MCF 10A (cell line): Measurements from ENCODE around the gene S1PR4. TPM values are rescaled to one million over a fixed set of nuclear protein-coding genes. Genes with fewer than 3 reads are reported as not detected.
A peak's percentile ranks its signal among the peaks of the same experiment; 100 is the strongest.

Source experiments
- BruUV-seq: library from RNA; stranded (reverse); fragments of 400-500 nt; replicated peaks from 2 replicates; lab custom pipeline; 2021; lab: Mats Ljungman, UMichigan
- CTCF ChIA-PET: fragments of 300-600 bp; sonication (Branson Sonifier 250); formaldehyde crosslinking; extraction: SDS; loops from one replicate; lab custom pipeline; 2021; ENCODE audit warnings: antibody characterized with exemption, inconsistent platforms; lab: Yijun Ruan, JAX
- POLR2A ChIA-PET: fragments of 300-600, 350-650 bp; sonication (Branson Sonifier 250); formaldehyde crosslinking; extraction: SDS; loops from one replicate; lab custom pipeline; 2020; ENCODE audit warnings: antibody characterized with exemption, inconsistent platforms; lab: Yijun Ruan, JAX
- DNase-seq: peaks from one replicate; pipeline ENCODE4 v3.0.0-alpha.2; 2018; ENCODE audit not compliant: unreplicated experiment
- H3K27ac Mint-ChIP-seq: one replicate; pipeline ENCODE4 v1.8.0; 2022; ENCODE audit warnings: mild to moderate bottlenecking, low read depth, mixed read lengths; ENCODE audit not compliant: unreplicated experiment
- H3K27me3 Mint-ChIP-seq: one replicate; pipeline ENCODE4 v1.8.0; 2022; ENCODE audit warnings: mixed read lengths; ENCODE audit not compliant: insufficient read depth, unreplicated experiment
- H3K36me3 Mint-ChIP-seq: one replicate; pipeline ENCODE4 v1.8.0; 2022; ENCODE audit warnings: mild to moderate bottlenecking, moderate library complexity, mixed read lengths; ENCODE audit not compliant: insufficient read depth, unreplicated experiment
- H3K4me1 Mint-ChIP-seq: one replicate; pipeline ENCODE4 v1.8.0; 2022; ENCODE audit warnings: mixed read lengths; ENCODE audit not compliant: insufficient read depth, unreplicated experiment
- H3K4me3 Mint-ChIP-seq: one replicate; pipeline ENCODE4 v1.8.0; 2022; ENCODE audit warnings: mild to moderate bottlenecking, moderate library complexity, mixed read lengths; ENCODE audit not compliant: unreplicated experiment
- H3K9me3 Mint-ChIP-seq: one replicate; pipeline ENCODE4 v1.8.0; 2022; ENCODE audit warnings: mixed read lengths; ENCODE audit not compliant: unreplicated experiment
- intact Hi-C: fragments of 100-400 bp; cut with micrococcal nuclease; formaldehyde crosslinking; loops from 2 replicates; pipeline ENCODE4 v1.14.1; 2022
- total RNA-seq: library from RNA; stranded (reverse); gene quantifications from 2 replicates; pipeline ENCODE4 v1.2.3, GENCODE V29; 2022
- TF ChIP-seq, protein P1 (sequence below): fragments of 200-600 bp; IDR thresholded peaks from one replicate; pipeline ENCODE4 v1.8.0; 2022; ENCODE audit warnings: antibody characterized with exemption, mild to moderate bottlenecking; ENCODE audit not compliant: unreplicated experiment

Gene S1PR4
- total RNA-seq, 1 experiment from 2014 or later, result 0.44 TPM

DNA sequence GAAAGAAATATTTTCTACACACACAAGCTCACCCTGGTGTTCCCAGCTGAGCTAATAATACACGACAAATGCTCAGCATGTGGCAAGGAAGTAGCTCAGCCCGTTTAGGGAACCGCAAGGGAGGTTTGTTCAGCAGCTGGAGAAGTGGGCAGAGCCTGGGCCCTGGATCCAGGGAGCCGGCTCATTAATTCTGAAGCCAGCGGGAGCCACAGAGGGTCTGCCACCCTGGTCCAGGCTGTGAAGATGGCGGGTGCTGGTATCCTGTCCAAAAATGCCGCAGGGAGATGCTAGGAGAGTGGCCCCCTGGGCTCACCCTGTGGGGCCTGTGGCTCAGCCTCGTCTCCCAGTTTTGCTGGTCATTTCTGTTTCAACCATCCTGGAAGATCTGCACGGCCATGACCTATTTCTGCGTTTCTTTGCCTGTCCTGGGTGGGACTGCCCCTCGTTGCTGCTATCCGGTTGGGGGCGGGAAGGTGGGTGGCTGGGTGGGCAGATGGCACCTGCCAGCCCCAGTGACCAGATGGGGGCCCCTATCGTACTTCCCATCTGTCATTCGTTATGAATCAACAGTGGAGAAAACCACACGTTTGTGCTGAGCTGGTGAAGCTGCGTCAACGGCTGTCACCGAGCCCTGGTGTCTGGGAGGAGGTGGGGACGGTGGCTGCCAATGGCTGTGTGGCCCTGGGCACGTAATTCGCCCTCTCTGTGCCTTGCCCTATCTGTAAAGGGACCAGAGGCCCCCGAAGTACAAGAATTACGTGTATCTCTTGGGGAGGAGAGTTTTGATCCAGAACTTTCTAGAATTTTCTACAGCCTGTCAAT lies 45.4 kb upstream of the S1PR4 start:
- ChIA-PET CTCF (interaction anchor here (0.7 to 5.6 kb wide), 5 partner anchors 9 to 171 kb away, joined by 3 to 59 read pairs (median 3); no protein-coding TSS in a partner anchor), POLR2A (interaction anchor here (0.6 to 1.2 kb wide), 3 partner anchors 10 to 168 kb away, joined by 3 read pairs; no protein-coding TSS in a partner anchor)
- no peak overlapping the region for H3K27ac Mint-ChIP-seq
- TF ChIP-seq, protein P1, sequence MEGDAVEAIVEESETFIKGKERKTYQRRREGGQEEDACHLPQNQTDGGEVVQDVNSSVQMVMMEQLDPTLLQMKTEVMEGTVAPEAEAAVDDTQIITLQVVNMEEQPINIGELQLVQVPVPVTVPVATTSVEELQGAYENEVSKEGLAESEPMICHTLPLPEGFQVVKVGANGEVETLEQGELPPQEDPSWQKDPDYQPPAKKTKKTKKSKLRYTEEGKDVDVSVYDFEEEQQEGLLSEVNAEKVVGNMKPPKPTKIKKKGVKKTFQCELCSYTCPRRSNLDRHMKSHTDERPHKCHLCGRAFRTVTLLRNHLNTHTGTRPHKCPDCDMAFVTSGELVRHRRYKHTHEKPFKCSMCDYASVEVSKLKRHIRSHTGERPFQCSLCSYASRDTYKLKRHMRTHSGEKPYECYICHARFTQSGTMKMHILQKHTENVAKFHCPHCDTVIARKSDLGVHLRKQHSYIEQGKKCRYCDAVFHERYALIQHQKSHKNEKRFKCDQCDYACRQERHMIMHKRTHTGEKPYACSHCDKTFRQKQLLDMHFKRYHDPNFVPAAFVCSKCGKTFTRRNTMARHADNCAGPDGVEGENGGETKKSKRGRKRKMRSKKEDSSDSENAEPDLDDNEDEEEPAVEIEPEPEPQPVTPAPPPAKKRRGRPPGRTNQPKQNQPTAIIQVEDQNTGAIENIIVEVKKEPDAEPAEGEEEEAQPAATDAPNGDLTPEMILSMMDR, result no peak
- no peak overlapping the region for H3K4me3 Mint-ChIP-seq
- H3K4me1 Mint-ChIP-seq, result no peaks in the 10 kb centered on the region
- DNase-seq, result no peak
- H3K36me3 Mint-ChIP-seq, result peaks cover 10% of the 10 kb centered on the region
- intact Hi-C loops, result no loop called here
- H3K9me3 Mint-ChIP-seq, result no peaks in the 10 kb centered on the region
- H3K27me3 Mint-ChIP-seq, result no peaks in the 10 kb centered on the region
- BruUV-seq, result no TSS peak

DNA sequence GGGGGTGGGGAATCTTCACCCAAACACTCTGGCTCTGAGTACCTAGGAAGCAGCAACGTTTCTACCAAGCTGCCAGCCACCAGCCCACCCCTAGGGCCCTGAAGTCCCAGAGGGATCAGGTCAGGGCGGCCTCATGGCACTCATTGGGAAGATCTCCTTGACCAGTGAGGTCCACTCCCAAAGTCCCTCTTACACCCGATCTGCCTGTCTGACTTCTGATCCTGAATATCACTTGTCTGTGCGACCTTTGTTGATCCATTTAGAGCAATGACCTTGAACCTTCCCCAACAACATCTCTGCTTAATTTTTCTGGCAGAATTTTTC lies 44.8 kb upstream of the S1PR4 start:
- H3K4me1 Mint-ChIP-seq, result no peaks in the 10 kb centered on the region
- TF ChIP-seq, protein P1, result no peak
- BruUV-seq, result no TSS peak

DNA sequence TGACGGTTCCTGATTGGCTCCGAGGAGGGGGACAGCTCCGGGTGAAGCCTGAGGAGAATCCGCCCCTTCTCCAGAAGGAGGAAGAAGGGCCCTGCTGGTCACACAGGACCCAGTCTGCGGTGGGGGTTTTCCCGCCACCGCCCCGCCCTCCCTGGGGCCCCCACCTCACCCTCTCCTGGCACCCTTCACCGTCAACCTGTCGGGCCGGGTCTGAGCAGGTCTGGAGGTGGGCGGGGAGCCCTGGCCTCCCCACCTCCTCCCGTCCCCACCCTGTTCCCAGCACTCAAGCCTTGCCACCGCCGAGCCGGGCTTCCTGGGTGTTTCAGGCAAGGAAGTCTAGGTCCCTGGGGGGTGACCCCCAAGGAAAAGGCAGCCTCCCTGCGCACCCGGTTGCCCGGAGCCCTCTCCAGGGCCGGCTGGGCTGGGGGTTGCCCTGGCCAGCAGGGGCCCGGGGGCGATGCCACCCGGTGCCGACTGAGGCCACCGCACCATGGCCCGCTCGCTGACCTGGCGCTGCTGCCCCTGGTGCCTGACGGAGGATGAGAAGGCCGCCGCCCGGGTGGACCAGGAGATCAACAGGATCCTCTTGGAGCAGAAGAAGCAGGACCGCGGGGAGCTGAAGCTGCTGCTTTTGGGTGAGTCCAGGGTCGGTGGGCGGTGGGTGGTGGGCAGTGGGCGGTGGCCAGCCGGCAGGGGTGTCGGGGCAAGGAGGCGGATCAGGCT lies 42.4 kb upstream of the S1PR4 start, which contains the start of gene GNA15:
GNA15 (plus strand) TSS at position 73 of the 723 bp plus-strand sequence; CDS start at position 491, 418 bp downstream.
- DNase-seq, result peak; percentile 74
- ChIA-PET CTCF (interaction anchor here (1.0 to 3.6 kb wide), 3 partner anchors 7 to 10 kb away, joined by 3 to 18 read pairs (median 6); no protein-coding TSS in a partner anchor), POLR2A (interaction anchor here (0.8 to 2.5 kb wide), 6 partner anchors 24 to 236 kb away, joined by 3 to 12 read pairs (median 4); partner anchors contain the start of genes NCLN and ZNF57)
- Mint-ChIP-seq H3K27me3 (no peaks in the 10 kb centered on the region), H3K9me3 (no peaks in the 10 kb centered on the region), H3K27ac (peak within 1 kb of the TSS; percentile 57), H3K4me3 (peak within 1 kb of the TSS; percentile 73), H3K36me3 (peaks cover 19% of the 10 kb centered on the region), H3K4me1 (peaks cover 12% of the 10 kb centered on the region)
- intact Hi-C loops, result no loop called here
- TF ChIP-seq, protein P1, result no peak
- TSS peak; percentile 58 for BruUV-seq

More for the DNA sequence above, 44.8 kb upstream of the S1PR4 start:
- ChIA-PET CTCF (no interaction called here), POLR2A (interaction anchor here (1.0 kb wide), 1 partner anchor 28 kb away, joined by 3 read pairs; no protein-coding TSS in a partner anchor)
- Mint-ChIP-seq H3K4me3 (no peak overlapping the region), H3K9me3 (no peaks in the 10 kb centered on the region), H3K36me3 (peaks cover 10% of the 10 kb centered on the region), H3K27ac (no peak overlapping the region), H3K27me3 (no peaks in the 10 kb centered on the region)
- intact Hi-C loops, result no loop called here
- no peak for DNase-seq
